ENCODE data around the gene CD274.

The CD274 gene

GRCh38 chr9:5448461-5449435 is 1.6 kb upstream of the CD274 start:
- TF ChIP-seq, protein P1, sequence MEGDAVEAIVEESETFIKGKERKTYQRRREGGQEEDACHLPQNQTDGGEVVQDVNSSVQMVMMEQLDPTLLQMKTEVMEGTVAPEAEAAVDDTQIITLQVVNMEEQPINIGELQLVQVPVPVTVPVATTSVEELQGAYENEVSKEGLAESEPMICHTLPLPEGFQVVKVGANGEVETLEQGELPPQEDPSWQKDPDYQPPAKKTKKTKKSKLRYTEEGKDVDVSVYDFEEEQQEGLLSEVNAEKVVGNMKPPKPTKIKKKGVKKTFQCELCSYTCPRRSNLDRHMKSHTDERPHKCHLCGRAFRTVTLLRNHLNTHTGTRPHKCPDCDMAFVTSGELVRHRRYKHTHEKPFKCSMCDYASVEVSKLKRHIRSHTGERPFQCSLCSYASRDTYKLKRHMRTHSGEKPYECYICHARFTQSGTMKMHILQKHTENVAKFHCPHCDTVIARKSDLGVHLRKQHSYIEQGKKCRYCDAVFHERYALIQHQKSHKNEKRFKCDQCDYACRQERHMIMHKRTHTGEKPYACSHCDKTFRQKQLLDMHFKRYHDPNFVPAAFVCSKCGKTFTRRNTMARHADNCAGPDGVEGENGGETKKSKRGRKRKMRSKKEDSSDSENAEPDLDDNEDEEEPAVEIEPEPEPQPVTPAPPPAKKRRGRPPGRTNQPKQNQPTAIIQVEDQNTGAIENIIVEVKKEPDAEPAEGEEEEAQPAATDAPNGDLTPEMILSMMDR (conservative IDR thresholded peaks at IDR 0.05; ENCODE audit: low read depth): no peak
- ChIA-PET CTCF (interaction anchor here (0.6 to 1.4 kb wide), 3 partner anchors 12 to 262 kb away, joined by 3 to 4 read pairs (median 3); no protein-coding TSS in a partner anchor), POLR2A (ENCODE audit: low non-redundant PET) (no interaction called here)
- H3K27ac ChIP-seq: no peak overlapping the region
- DNase-seq (ENCODE audit: low spot score): no peak

GRCh38 chr9:5449521-5450358 is 602 bp upstream of the CD274 start:
- CTCF ChIA-PET: interaction anchor here (1.0 to 1.4 kb wide), 3 partner anchors 8 to 263 kb away, joined by 3 to 4 read pairs (median 3); no protein-coding TSS in a partner anchor

DNA sequence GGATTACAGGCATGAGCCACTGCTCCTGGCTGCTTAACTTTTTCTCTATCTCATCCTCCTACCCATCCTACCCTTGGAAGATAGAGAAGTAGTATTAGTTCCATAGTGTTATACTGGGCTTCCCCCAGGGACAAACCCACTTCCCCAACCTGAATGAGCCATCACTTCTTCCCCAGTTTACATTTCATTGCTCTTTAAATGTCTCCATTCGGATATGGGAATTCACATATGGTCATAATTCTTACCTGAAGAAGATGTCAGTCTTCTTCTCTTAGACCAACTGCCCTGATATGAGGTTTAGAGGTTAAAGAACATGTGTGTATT is 1.9 kb downstream of the CD274 start:
- ChIA-PET POLR2A (ENCODE audit: low non-redundant PET) (no interaction called here), CTCF (no interaction called here)
- DNase-seq (ENCODE audit: low spot score): no peak
- TF ChIP-seq, protein P1 (conservative IDR thresholded peaks at IDR 0.05; ENCODE audit: low read depth): no peak
- H3K27ac ChIP-seq: no peak overlapping the region

More at GRCh38 chr9:5449521-5450358, 602 bp upstream of the CD274 start:
- TF ChIP-seq, protein P1 (conservative IDR thresholded peaks at IDR 0.05; ENCODE audit: low read depth): no peak
- POLR2A ChIA-PET (ENCODE audit: low non-redundant PET): no interaction called here
- peak overlapping the region; percentile 73 for H3K27ac ChIP-seq
- peak; percentile 9 for DNase-seq (ENCODE audit: low spot score)

GRCh38 chr9:5453004-5453403 is 2.7 kb downstream of the CD274 start:
- TF ChIP-seq, protein P1 (conservative IDR thresholded peaks at IDR 0.05; ENCODE audit: low read depth): no peak
- DNase-seq (ENCODE audit: low spot score): no peak
- ChIA-PET POLR2A (ENCODE audit: low non-redundant PET) (no interaction called here), CTCF (no interaction called here)
- H3K27ac ChIP-seq: no peak overlapping the region

GRCh38 chr9:5453673-5454072 is 3.3 kb downstream of the CD274 start:
- POLR2A ChIA-PET (ENCODE audit: low non-redundant PET): no interaction called here

DNA sequence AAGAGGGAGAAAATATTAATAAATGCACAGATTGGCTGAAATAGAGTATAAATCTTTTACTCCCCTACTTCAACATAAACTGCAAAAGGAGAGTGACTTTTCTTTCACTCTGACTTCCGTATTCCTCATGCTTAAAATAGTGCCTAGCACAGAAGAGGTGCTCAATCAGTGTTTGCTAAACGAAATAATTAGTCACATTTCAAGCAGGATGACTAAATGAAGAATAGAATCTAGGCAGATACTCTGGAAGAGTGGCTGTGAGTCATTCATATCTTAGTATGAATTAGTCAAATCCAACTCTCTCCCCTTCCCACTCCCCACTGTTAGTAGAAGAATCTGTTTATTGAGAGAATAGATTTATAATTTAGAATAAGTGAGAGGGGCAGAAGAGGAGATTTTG is 4.8 kb downstream of the CD274 start:
- CTCF ChIA-PET: interaction anchor here (0.8 kb wide), 1 partner anchor 180 kb away, joined by 3 read pairs; no protein-coding TSS in a partner anchor
- peak; percentile 30 for DNase-seq (ENCODE audit: low spot score)
- TF ChIP-seq, protein P1 (conservative IDR thresholded peaks at IDR 0.05; ENCODE audit: low read depth): no peak
- POLR2A ChIA-PET (ENCODE audit: low non-redundant PET): no interaction called here
- no peak overlapping the region for H3K27ac ChIP-seq

More at GRCh38 chr9:5453673-5454072, 3.3 kb downstream of the CD274 start:
- TF ChIP-seq, protein P1 (conservative IDR thresholded peaks at IDR 0.05; ENCODE audit: low read depth): no peak
- no peak for DNase-seq (ENCODE audit: low spot score)
- CTCF ChIA-PET: no interaction called here
- H3K27ac ChIP-seq: no peak overlapping the region

Data from RWPE1 (cell line).